ENCODE measurements around the gene SERPINE2. TPM values are rescaled to one million over a fixed set of nuclear protein-coding genes. Genes with fewer than 3 reads are reported as not detected.

SERPINE2 gene
- total RNA-seq, 1 experiment from 2014 or later = 3.8 TPM

GRCh38 chr2:224016963-224017362, 22.1 kb downstream of the SERPINE2 start:
- Histone ChIP-seq H3K9me3 (no peaks in the 10 kb centered on the region), H3K36me3 (ENCODE audit: control insufficient read depth, insufficient read depth, low read length) (no peaks in the 10 kb centered on the region), H3K4me1 (no peaks in the 10 kb centered on the region), H3K4me3 (ENCODE audit: low read depth, low read length) (no peak overlapping the region), H3K27me3 (replicated peaks; ENCODE audit: control insufficient read depth, insufficient read depth, low read length) (no peaks in the 10 kb centered on the region)
- POLR2A ChIA-PET = no interaction called here
- DNase-seq = no peak
- H3K9me3 Mint-ChIP-seq (ENCODE audit: unreplicated experiment) = peaks cover 9% of the 10 kb centered on the region
- peaks cover 6% of the 10 kb centered on the region for H3K27me3 Mint-ChIP-seq (ENCODE audit: insufficient read depth, unreplicated experiment)
- no peak overlapping the region for H3K27ac Mint-ChIP-seq (ENCODE audit: unreplicated experiment)
- H3K4me3 Mint-ChIP-seq (ENCODE audit: unreplicated experiment) = no peak overlapping the region
- intact Hi-C loops (cut with micrococcal nuclease; ENCODE audit: unreplicated experiment) = loop anchor here (10.0 kb wide), 1 partner anchor 468 kb away; no protein-coding TSS in a partner anchor
- H3K36me3 Mint-ChIP-seq (ENCODE audit: insufficient read depth, unreplicated experiment) = no peaks in the 10 kb centered on the region
- no TSS peak for BruUV-seq (replicated peaks)
- CTCF ChIA-PET = no interaction called here
- TF ChIP-seq CTCF (IDR thresholded peaks at IDR 0.05; ENCODE audit: insufficient read depth in 1 of 2, low read depth in 1 of 2, low read length in 1 of 2, severe bottlenecking in 1 of 2, unreplicated experiment in 1 of 2) = no peak
- no peaks in the 10 kb centered on the region for H3K4me1 Mint-ChIP-seq (ENCODE audit: low read depth, unreplicated experiment)

GRCh38 chr2:224014336-224014735, 24.8 kb downstream of the SERPINE2 start:
- Mint-ChIP-seq H3K9me3 (ENCODE audit: unreplicated experiment) (no peaks in the 10 kb centered on the region), H3K27ac (ENCODE audit: unreplicated experiment) (no peak overlapping the region), H3K4me1 (ENCODE audit: low read depth, unreplicated experiment) (peaks cover 11% of the 10 kb centered on the region), H3K4me3 (ENCODE audit: unreplicated experiment) (no peak overlapping the region), H3K36me3 (ENCODE audit: insufficient read depth, unreplicated experiment) (no peaks in the 10 kb centered on the region), H3K27me3 (ENCODE audit: insufficient read depth, unreplicated experiment) (no peaks in the 10 kb centered on the region)
- peaks cover 10% of the 10 kb centered on the region for H3K4me1 ChIP-seq
- no TSS peak for BruUV-seq (replicated peaks)
- ChIA-PET CTCF (no interaction called here), POLR2A (no interaction called here)
- no peak for TF ChIP-seq CTCF (IDR thresholded peaks at IDR 0.05; ENCODE audit: insufficient read depth in 1 of 2, low read depth in 1 of 2, low read length in 1 of 2, severe bottlenecking in 1 of 2, unreplicated experiment in 1 of 2)
- H3K36me3 ChIP-seq (ENCODE audit: control insufficient read depth, insufficient read depth, low read length) = no peaks in the 10 kb centered on the region
- H3K27me3 ChIP-seq (replicated peaks; ENCODE audit: control insufficient read depth, insufficient read depth, low read length) = no peaks in the 10 kb centered on the region
- intact Hi-C loops (cut with micrococcal nuclease; ENCODE audit: unreplicated experiment) = loop anchor here (10.0 kb wide), 1 partner anchor 470 kb away; no protein-coding TSS in a partner anchor
- H3K9me3 ChIP-seq = no peaks in the 10 kb centered on the region
- no peak for DNase-seq
- H3K4me3 ChIP-seq (ENCODE audit: low read depth, low read length) = no peak overlapping the region

GRCh38 chr2:224011837-224012236, 27.2 kb downstream of the SERPINE2 start:
- Mint-ChIP-seq H3K36me3 (ENCODE audit: insufficient read depth, unreplicated experiment) (no peaks in the 10 kb centered on the region), H3K4me3 (ENCODE audit: unreplicated experiment) (no peak overlapping the region), H3K4me1 (ENCODE audit: low read depth, unreplicated experiment) (peaks cover 28% of the 10 kb centered on the region), H3K27me3 (ENCODE audit: insufficient read depth, unreplicated experiment) (no peaks in the 10 kb centered on the region), H3K9me3 (ENCODE audit: unreplicated experiment) (no peaks in the 10 kb centered on the region), H3K27ac (ENCODE audit: unreplicated experiment) (no peak overlapping the region)
- intact Hi-C loops (cut with micrococcal nuclease; ENCODE audit: unreplicated experiment) = loop anchor here (10.0 kb wide), 1 partner anchor 473 kb away; no protein-coding TSS in a partner anchor
- Histone ChIP-seq H3K36me3 (ENCODE audit: control insufficient read depth, insufficient read depth, low read length) (no peaks in the 10 kb centered on the region), H3K27me3 (replicated peaks; ENCODE audit: control insufficient read depth, insufficient read depth, low read length) (no peaks in the 10 kb centered on the region), H3K9me3 (no peaks in the 10 kb centered on the region), H3K4me3 (ENCODE audit: low read depth, low read length) (no peak overlapping the region), H3K4me1 (peaks cover 22% of the 10 kb centered on the region)
- ChIA-PET POLR2A (no interaction called here), CTCF (no interaction called here)
- DNase-seq = no peak
- BruUV-seq (replicated peaks) = no TSS peak
- no peak for TF ChIP-seq CTCF (IDR thresholded peaks at IDR 0.05; ENCODE audit: insufficient read depth in 1 of 2, low read depth in 1 of 2, low read length in 1 of 2, severe bottlenecking in 1 of 2, unreplicated experiment in 1 of 2)
